ENCODE measurements around the gene BCL2. TPM values are rescaled to one million over a fixed set of nuclear protein-coding genes. Genes with fewer than 3 reads are reported as not detected.

The BCL2 gene
- total and polyA plus RNA-seq, 3 experiments from 2014 or later, result 29.8 to 60.5 (median 58.9) TPM

GRCh38 chr18:63290166-63290820 lies 29.3 kb downstream of the BCL2 start:
- no peaks in the 10 kb centered on the region for H3K9me3 Mint-ChIP-seq
- H3K27me3 Mint-ChIP-seq, result no peaks in the 10 kb centered on the region
- Histone ChIP-seq H3K4me1 (ENCODE audit: insufficient read depth, low read length) (peaks cover 83% of the 10 kb centered on the region), H3K4me3 (ENCODE audit: low read length) (peak overlapping the region; percentile 1), H3K27ac (ENCODE audit: low read depth, low read length) (no peak overlapping the region), H3K27me3 (ENCODE audit: insufficient read depth, low read length, poor library complexity, severe bottlenecking) (no peaks in the 10 kb centered on the region), H3K9me3 (ENCODE audit: low read length) (no peaks in the 10 kb centered on the region), H3K36me3 (ENCODE audit: insufficient read depth, low read length) (peaks cover 4% of the 10 kb centered on the region)
- POLR2A ChIA-PET, result interaction anchor here (1.4 kb wide), 1 partner anchor 22 kb away, joined by 3 read pairs; no protein-coding TSS in a partner anchor
- peaks cover 2 to 54% (median 2%) of the 10 kb centered on the region in 3 donors for H3K4me1 Mint-ChIP-seq
- CTCF ChIA-PET, result interaction anchor here (0.7 to 6.7 kb wide), 3 partner anchors 9 to 28 kb away, joined by 4 to 25 read pairs (median 4); partner anchors contain the start of gene BCL2
- H3K27ac Mint-ChIP-seq, result peak overlapping the region in 5 of 8 donors; percentile 82 to 94 (median 91)
- peak overlapping the region in 6 of 7 donors; percentile 42 to 91 (median 82) for H3K4me3 Mint-ChIP-seq
- peaks cover 3 to 42% (median 13%) of the 10 kb centered on the region in 3 donors for H3K36me3 Mint-ChIP-seq
- DNase-seq, result no peak

- Mint-ChIP-seq H3K4me3 (no peak overlapping the region), H3K27me3 (no peaks in the 10 kb centered on the region), H3K36me3 (peaks cover 3 to 45% (median 8%) of the 10 kb centered on the region in 3 donors), H3K9me3 (no peaks in the 10 kb centered on the region), H3K27ac (no peak overlapping the region), H3K4me1 (peaks cover 6 to 45% (median 11%) of the 10 kb centered on the region in 3 donors)
- Histone ChIP-seq H3K36me3 (ENCODE audit: insufficient read depth, low read length) (peaks cover 1% of the 10 kb centered on the region), H3K27me3 (ENCODE audit: insufficient read depth, low read length, poor library complexity, severe bottlenecking) (no peaks in the 10 kb centered on the region), H3K4me1 (ENCODE audit: insufficient read depth, low read length) (peaks cover 95% of the 10 kb centered on the region), H3K27ac (ENCODE audit: low read depth, low read length) (no peak overlapping the region), H3K4me3 (ENCODE audit: low read length) (no peak overlapping the region), H3K9me3 (ENCODE audit: low read length) (no peaks in the 10 kb centered on the region)
- CTCF ChIA-PET, result interaction anchor here (1.3 to 6.7 kb wide), 4 partner anchors 10 to 133 kb away, joined by 3 to 25 read pairs (median 4); partner anchors contain the start of gene BCL2
- no peak for DNase-seq
- POLR2A ChIA-PET, result interaction anchor here (0.6 to 0.8 kb wide), 3 partner anchors 10 to 26 kb away, joined by 3 read pairs; no protein-coding TSS in a partner anchor
Observed at GRCh38 chr18:63288311-63288710, 31.3 kb downstream of the BCL2 start.

- CTCF ChIA-PET, result interaction anchor here (0.8 to 6.7 kb wide), 5 partner anchors 10 to 133 kb away, joined by 3 to 25 read pairs (median 4); partner anchors contain the start of gene BCL2
Observed at GRCh38 chr18:63287691-63288220, 31.8 kb downstream of the BCL2 start.

GRCh38 chr18:63286926-63287325 lies 32.6 kb downstream of the BCL2 start:
- no peaks in the 10 kb centered on the region for H3K27me3 Mint-ChIP-seq
- peaks cover 84% of the 10 kb centered on the region for H3K4me1 ChIP-seq (ENCODE audit: insufficient read depth, low read length)
- no peaks in the 10 kb centered on the region for H3K9me3 Mint-ChIP-seq
- DNase-seq, result no peak
- no peak overlapping the region for H3K4me3 Mint-ChIP-seq
- H3K36me3 ChIP-seq (ENCODE audit: insufficient read depth, low read length), result no peaks in the 10 kb centered on the region
- ChIA-PET CTCF (interaction anchor here (0.8 to 6.7 kb wide), 3 partner anchors 9 to 31 kb away, joined by 3 to 25 read pairs (median 3); partner anchors contain the start of gene BCL2), POLR2A (no interaction called here)
- H3K27ac ChIP-seq (ENCODE audit: low read depth, low read length), result no peak overlapping the region
- H3K27ac Mint-ChIP-seq, result no peak overlapping the region
- peaks cover 0 to 36% (median 3%) of the 10 kb centered on the region in 3 donors for H3K36me3 Mint-ChIP-seq
- H3K4me1 Mint-ChIP-seq, result peaks cover 11 to 33% (median 13%) of the 10 kb centered on the region in 3 donors
- H3K9me3 ChIP-seq (ENCODE audit: low read length), result no peaks in the 10 kb centered on the region
- no peaks in the 10 kb centered on the region for H3K27me3 ChIP-seq (ENCODE audit: insufficient read depth, low read length, poor library complexity, severe bottlenecking)
- no peak overlapping the region for H3K4me3 ChIP-seq (ENCODE audit: low read length)

More at GRCh38 chr18:63287691-63288220, 31.8 kb downstream of the BCL2 start:
- POLR2A ChIA-PET, result interaction anchor here (0.6 to 0.8 kb wide), 3 partner anchors 11 to 27 kb away, joined by 3 read pairs; no protein-coding TSS in a partner anchor
- no peak overlapping the region for H3K27ac ChIP-seq (ENCODE audit: low read depth, low read length)
- no peak for DNase-seq
- H3K27me3 ChIP-seq (ENCODE audit: insufficient read depth, low read length, poor library complexity, severe bottlenecking), result no peaks in the 10 kb centered on the region
- Mint-ChIP-seq H3K36me3 (peaks cover 3 to 40% (median 6%) of the 10 kb centered on the region in 3 donors), H3K9me3 (no peaks in the 10 kb centered on the region), H3K27me3 (no peaks in the 10 kb centered on the region), H3K27ac (no peak overlapping the region), H3K4me3 (no peak overlapping the region), H3K4me1 (peaks cover 7 to 39% (median 11%) of the 10 kb centered on the region in 3 donors)
- H3K36me3 ChIP-seq (ENCODE audit: insufficient read depth, low read length), result no peaks in the 10 kb centered on the region
- H3K9me3 ChIP-seq (ENCODE audit: low read length), result no peaks in the 10 kb centered on the region
- H3K4me3 ChIP-seq (ENCODE audit: low read length), result no peak overlapping the region
- peaks cover 90% of the 10 kb centered on the region for H3K4me1 ChIP-seq (ENCODE audit: insufficient read depth, low read length)

GRCh38 chr18:63284827-63285733 lies 34.5 kb downstream of the BCL2 start:
- peaks cover 71% of the 10 kb centered on the region for H3K4me1 ChIP-seq (ENCODE audit: insufficient read depth, low read length)
- ChIA-PET CTCF (interaction anchor here (1.4 to 6.7 kb wide), 3 partner anchors 7 to 130 kb away, joined by 3 to 25 read pairs (median 7); partner anchors contain the start of gene BCL2), POLR2A (no interaction called here)
- H3K36me3 ChIP-seq (ENCODE audit: insufficient read depth, low read length), result peaks cover 9% of the 10 kb centered on the region
- H3K27ac ChIP-seq (ENCODE audit: low read depth, low read length), result no peak overlapping the region
- no peak for DNase-seq
- no peaks in the 10 kb centered on the region for H3K9me3 ChIP-seq (ENCODE audit: low read length)
- Mint-ChIP-seq H3K9me3 (no peaks in the 10 kb centered on the region), H3K27me3 (no peaks in the 10 kb centered on the region), H3K27ac (peak overlapping the region in 4 of 8 donors; percentile 7 to 84 (median 35)), H3K4me1 (peaks cover 26 to 30% (median 28%) of the 10 kb centered on the region in 3 donors), H3K4me3 (peak overlapping the region in 1 of 7 donors; percentile 13), H3K36me3 (peaks cover 8 to 42% (median 11%) of the 10 kb centered on the region in 3 donors)
- no peak overlapping the region for H3K4me3 ChIP-seq (ENCODE audit: low read length)
- no peaks in the 10 kb centered on the region for H3K27me3 ChIP-seq (ENCODE audit: insufficient read depth, low read length, poor library complexity, severe bottlenecking)

- H3K4me1 ChIP-seq (ENCODE audit: insufficient read depth, low read length), result peaks cover 68% of the 10 kb centered on the region
- H3K4me1 Mint-ChIP-seq, result peaks cover 25 to 36% (median 33%) of the 10 kb centered on the region in 3 donors
- H3K9me3 Mint-ChIP-seq, result no peaks in the 10 kb centered on the region
- no peaks in the 10 kb centered on the region for H3K9me3 ChIP-seq (ENCODE audit: low read length)
- H3K27me3 ChIP-seq (ENCODE audit: insufficient read depth, low read length, poor library complexity, severe bottlenecking), result no peaks in the 10 kb centered on the region
- DNase-seq, result no peak
- H3K27me3 Mint-ChIP-seq, result no peaks in the 10 kb centered on the region
- peak overlapping the region in 4 of 8 donors; percentile 24 to 68 (median 46) for H3K27ac Mint-ChIP-seq
- no peak overlapping the region for H3K4me3 ChIP-seq (ENCODE audit: low read length)
- H3K36me3 Mint-ChIP-seq, result peaks cover 8 to 42% (median 11%) of the 10 kb centered on the region in 3 donors
- H3K36me3 ChIP-seq (ENCODE audit: insufficient read depth, low read length), result peaks cover 10% of the 10 kb centered on the region
- no peak overlapping the region for H3K27ac ChIP-seq (ENCODE audit: low read depth, low read length)
- POLR2A ChIA-PET, result interaction anchor here (0.7 kb wide), 1 partner anchor 16 kb away, joined by 3 read pairs; no protein-coding TSS in a partner anchor
- CTCF ChIA-PET, result interaction anchor here (1.4 to 6.7 kb wide), 2 partner anchors 34 to 129 kb away, joined by 7 to 25 read pairs; partner anchors contain the start of gene BCL2
- H3K4me3 Mint-ChIP-seq, result peak overlapping the region in 1 of 7 donors; percentile 21
Observed at GRCh38 chr18:63284173-63284799, 35.3 kb downstream of the BCL2 start.

Measured in CD8-positive, alpha-beta memory T cell (primary cell).